T-helper 2 cell treated with Interferon-gamma antibody and Interleukin-4, amounts not matched to agents 5 μg/mL and 100 μg/mL, for 36 hours (primary cell): Measurements from ENCODE around the gene ZNF490.
"Not testable (repeated sequence)": the region's sequence is repeated elsewhere in the genome, so short reads cannot be mapped to it uniquely, and the experiment has no call there.

Experiments used
- DNase-seq: peaks from one replicate; pipeline ENCODE4 v3.0.0; 2021; ENCODE audit warnings: low spot score
- H3K27ac Mint-ChIP-seq: one replicate; pipeline ENCODE4 v1.8.0; 2021; ENCODE audit warnings: mild to moderate bottlenecking, mixed read lengths
- H3K27me3 Mint-ChIP-seq: one replicate; pipeline ENCODE4 v1.8.0; 2021; ENCODE audit warnings: low read depth, mixed read lengths
- H3K36me3 Mint-ChIP-seq: one replicate; pipeline ENCODE4 v1.8.0; 2021; ENCODE audit warnings: low read depth, mixed read lengths
- H3K4me1 Mint-ChIP-seq: one replicate; pipeline ENCODE4 v1.8.0; 2021; ENCODE audit warnings: low read depth, mixed read lengths
- H3K4me3 Mint-ChIP-seq: one replicate; pipeline ENCODE4 v1.8.0; 2022; ENCODE audit warnings: mild to moderate bottlenecking, moderate library complexity, mixed read lengths
- H3K9me3 Mint-ChIP-seq: one replicate; pipeline ENCODE4 v1.8.0; 2021; ENCODE audit warnings: mixed read lengths

Gene ZNF490

DNA sequence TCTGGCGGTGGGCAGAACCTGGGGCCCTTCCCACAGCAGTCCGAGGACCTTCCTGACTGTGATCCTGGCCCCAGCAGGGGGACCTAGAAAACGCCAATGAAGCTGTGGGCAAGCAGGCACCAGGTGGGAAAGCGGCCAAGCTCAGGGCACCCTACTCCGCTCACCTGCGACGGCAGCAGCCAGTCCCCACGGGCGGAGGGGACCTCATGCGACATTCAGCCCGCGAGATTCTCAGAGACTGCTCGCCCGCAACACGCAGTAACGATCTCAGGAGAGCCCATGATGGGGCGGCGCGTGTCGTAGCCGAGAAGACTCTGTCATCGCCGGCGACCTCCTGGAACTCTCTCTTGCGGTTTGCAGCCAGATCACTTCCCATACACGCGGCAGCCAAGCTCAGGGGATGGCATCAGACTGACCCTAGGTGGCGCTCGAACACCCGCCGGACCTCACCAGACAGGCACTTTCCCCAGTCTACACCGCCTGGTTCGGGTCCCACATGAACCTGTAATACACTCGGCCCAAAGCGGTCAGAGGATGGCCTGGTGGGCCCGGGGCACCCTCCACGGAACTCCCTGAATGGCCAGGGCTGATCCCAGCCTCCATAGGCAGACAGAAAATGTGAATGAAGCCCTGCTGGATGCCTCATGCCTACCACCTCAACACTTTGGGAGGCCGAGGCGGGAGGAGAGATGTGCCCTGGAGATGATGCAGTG lies 29.4 kb upstream of the ZNF490 start:
- peak overlapping the region; percentile 60 for H3K27ac Mint-ChIP-seq
- peaks cover 8% of the 10 kb centered on the region for H3K4me1 Mint-ChIP-seq
- peak; percentile 85 for DNase-seq
- peaks cover 13% of the 10 kb centered on the region for H3K36me3 Mint-ChIP-seq
- H3K9me3 Mint-ChIP-seq: no peaks in the 10 kb centered on the region
- no peaks in the 10 kb centered on the region for H3K27me3 Mint-ChIP-seq
- peak overlapping the region; percentile 63 for H3K4me3 Mint-ChIP-seq

DNA sequence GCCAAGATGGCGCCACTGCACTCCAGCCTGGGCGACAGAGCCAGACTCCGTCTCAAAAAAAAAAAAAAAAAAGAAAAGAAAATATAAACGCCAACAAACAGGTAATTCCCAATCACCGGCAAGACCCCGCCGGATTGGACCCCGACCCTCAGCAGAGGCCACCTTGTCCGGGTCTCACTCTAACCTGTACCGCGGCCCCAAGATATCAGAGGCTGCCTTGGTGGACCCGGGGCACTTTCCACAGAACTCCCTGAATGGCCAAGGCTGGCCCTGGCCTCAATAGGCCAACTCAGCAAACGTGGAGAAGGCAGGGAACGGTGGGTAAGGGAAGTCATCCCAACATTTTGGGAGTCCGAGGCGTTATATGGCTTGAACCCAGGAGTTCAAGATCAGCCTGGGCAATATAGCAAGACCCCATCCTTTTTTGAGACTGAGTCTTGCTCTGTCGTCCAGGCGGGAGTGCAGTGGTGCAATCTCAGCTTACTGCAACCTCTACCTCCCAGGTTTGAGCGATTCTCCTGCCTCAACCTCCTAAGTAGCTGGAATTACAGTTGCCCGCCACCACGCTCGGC lies 28.1 kb upstream of the ZNF490 start:
- DNase-seq: no peak
- Mint-ChIP-seq H3K4me3 (no peak overlapping the region), H3K27me3 (no peaks in the 10 kb centered on the region), H3K4me1 (peaks cover 8% of the 10 kb centered on the region), H3K9me3 (no peaks in the 10 kb centered on the region), H3K36me3 (peaks cover 19% of the 10 kb centered on the region), H3K27ac (no peak overlapping the region)

DNA sequence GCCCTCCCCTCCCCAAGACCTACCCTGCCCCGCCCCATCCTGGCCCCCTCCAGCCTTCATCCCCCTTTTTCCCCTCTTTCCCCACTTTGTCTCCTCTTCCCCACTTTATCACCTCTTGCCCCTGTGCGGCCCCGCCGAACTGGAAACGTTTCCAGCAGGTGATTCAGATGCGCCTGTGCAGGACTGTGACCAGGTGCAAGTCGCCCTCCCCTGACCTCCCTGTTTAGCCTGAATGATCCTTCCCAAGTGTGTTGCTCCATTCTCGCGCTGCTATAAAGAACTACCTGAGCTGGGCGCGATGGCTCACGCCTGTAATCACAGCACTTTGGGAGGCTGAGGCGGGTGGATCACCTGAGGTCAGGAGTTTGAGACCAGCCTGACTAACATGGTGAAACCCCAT lies 26.0 kb upstream of the ZNF490 start:
- Mint-ChIP-seq H3K36me3 (peaks cover 27% of the 10 kb centered on the region), H3K4me3 (no peak overlapping the region), H3K4me1 (peaks cover 8% of the 10 kb centered on the region), H3K9me3 (no peaks in the 10 kb centered on the region), H3K27ac (no peak overlapping the region), H3K27me3 (no peaks in the 10 kb centered on the region)
- DNase-seq: no peak

DNA sequence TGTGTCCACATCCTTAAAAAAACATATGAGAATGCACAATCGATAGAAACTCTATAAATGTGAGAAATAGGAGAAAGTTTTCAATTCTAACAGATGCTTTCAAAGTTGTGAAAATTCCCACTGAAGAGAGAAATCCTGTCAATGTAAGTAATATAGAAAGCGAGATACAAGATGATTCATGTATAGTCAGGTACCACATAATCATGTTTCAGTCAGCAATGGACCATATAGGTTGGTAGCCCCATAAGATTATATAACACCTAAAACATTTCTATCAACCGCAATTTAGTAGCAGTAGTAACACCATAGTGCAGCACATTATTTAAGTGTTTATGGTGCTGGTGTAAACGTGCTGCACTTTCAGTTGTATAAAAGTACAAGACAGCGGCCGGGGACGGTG lies 18.6 kb upstream of the ZNF490 start:
- Mint-ChIP-seq H3K4me3 (no peak overlapping the region), H3K36me3 (peaks cover 80% of the 10 kb centered on the region), H3K9me3 (peaks cover 28% of the 10 kb centered on the region), H3K27ac (no peak overlapping the region), H3K27me3 (no peaks in the 10 kb centered on the region), H3K4me1 (no peaks in the 10 kb centered on the region)
- DNase-seq: no peak

DNA sequence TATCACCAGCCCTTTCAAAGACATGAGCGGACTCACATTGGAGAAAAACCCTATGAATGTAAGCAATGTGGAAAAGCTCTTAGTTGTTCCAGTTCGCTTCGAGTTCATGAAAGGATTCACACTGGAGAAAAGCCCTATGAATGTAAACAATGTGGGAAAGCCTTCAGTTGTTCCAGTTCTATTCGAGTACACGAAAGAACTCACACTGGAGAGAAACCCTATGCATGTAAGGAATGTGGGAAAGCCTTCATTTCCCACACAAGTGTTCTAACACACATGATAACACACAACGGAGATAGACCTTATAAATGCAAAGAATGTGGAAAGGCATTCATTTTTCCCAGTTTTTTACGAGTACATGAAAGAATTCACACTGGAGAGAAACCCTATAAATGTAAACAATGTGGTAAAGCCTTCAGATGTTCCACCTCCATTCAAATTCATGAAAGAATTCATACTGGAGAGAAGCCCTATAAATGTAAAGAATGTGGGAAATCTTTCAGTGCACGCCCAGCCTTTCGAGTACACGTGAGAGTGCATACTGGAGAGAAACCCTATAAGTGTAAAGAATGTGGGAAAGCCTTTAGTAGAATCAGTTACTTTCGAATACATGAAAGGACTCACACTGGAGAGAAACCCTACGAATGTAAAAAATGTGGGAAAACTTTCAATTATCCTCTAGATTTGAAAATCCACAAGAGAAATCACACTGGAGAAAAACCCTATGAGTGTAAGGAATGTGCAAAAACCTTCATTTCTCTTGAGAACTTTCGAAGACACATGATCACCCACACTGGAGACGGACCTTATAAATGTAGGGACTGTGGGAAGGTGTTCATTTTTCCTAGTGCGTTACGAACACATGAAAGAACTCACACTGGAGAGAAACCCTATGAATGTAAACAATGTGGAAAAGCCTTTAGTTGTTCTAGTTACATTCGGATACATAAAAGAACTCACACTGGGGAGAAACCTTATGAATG lies 17.7 kb upstream of the ZNF490 start:
- no peaks in the 10 kb centered on the region for H3K27me3 Mint-ChIP-seq
- H3K4me1 Mint-ChIP-seq: no peaks in the 10 kb centered on the region
- H3K27ac Mint-ChIP-seq: no peak overlapping the region
- no peak for DNase-seq
- H3K9me3 Mint-ChIP-seq: peaks cover 28% of the 10 kb centered on the region
- H3K4me3 Mint-ChIP-seq: no peak overlapping the region
- H3K36me3 Mint-ChIP-seq: peaks cover 76% of the 10 kb centered on the region

DNA sequence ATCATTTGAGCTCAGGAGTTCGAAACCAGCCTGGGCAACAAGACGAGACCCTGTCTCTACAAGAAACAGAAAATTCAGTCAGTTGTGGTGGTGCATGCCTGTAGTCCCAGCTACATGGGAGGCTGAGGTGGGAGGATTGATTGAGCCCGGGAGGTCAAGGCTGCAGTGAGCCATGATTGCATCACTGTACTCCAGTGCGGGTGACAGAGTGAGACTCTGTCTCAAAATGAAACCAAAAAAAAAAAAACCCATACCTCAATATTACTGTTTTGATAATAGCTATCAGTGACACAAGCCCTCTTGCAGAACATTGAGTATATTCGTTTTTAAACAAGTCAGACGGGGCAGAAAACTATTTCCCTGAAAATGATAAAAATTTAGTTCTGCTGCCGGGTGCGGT lies 16.3 kb upstream of the ZNF490 start:
- Mint-ChIP-seq H3K4me3 (no peak overlapping the region), H3K27ac (no peak overlapping the region), H3K27me3 (no peaks in the 10 kb centered on the region), H3K9me3 (peaks cover 28% of the 10 kb centered on the region), H3K4me1 (no peaks in the 10 kb centered on the region), H3K36me3 (peaks cover 80% of the 10 kb centered on the region)
- no peak for DNase-seq

DNA sequence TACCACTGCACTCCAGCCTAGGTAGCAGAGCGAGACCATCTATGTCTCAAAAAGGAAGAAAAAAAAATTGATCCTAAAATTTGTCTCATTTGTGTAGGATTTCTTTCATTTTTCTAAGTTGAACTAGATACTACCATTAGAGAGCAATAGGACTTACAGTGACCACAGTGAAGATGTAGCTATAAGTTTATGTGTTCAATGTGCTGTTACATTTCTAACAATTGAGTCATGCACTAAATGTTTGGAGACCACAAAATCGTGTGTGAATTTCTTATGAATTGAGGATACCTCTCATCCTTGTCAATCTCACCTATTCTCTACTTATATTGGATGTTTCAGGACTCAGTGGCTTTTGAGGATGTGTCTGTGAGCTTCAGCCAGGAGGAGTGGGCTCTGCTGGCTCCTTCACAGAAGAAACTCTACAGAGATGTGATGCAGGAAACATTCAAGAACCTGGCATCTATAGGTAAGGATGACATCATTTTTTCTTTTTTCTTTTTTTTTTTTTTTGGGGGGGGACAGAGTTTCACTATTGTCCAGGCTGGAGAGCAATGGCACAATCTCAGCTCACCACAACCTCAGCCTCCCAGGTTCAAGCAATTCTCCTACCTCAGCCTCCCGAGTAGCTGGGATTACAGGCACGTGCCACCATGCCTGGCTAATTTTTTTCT lies 12.9 kb upstream of the ZNF490 start:
- H3K36me3 Mint-ChIP-seq: peaks cover 68% of the 10 kb centered on the region
- H3K9me3 Mint-ChIP-seq: peaks cover 22% of the 10 kb centered on the region
- H3K27ac Mint-ChIP-seq: no peak overlapping the region
- H3K27me3 Mint-ChIP-seq: no peaks in the 10 kb centered on the region
- DNase-seq: no peak
- H3K4me1 Mint-ChIP-seq: peaks cover 4% of the 10 kb centered on the region
- no peak overlapping the region for H3K4me3 Mint-ChIP-seq

DNA sequence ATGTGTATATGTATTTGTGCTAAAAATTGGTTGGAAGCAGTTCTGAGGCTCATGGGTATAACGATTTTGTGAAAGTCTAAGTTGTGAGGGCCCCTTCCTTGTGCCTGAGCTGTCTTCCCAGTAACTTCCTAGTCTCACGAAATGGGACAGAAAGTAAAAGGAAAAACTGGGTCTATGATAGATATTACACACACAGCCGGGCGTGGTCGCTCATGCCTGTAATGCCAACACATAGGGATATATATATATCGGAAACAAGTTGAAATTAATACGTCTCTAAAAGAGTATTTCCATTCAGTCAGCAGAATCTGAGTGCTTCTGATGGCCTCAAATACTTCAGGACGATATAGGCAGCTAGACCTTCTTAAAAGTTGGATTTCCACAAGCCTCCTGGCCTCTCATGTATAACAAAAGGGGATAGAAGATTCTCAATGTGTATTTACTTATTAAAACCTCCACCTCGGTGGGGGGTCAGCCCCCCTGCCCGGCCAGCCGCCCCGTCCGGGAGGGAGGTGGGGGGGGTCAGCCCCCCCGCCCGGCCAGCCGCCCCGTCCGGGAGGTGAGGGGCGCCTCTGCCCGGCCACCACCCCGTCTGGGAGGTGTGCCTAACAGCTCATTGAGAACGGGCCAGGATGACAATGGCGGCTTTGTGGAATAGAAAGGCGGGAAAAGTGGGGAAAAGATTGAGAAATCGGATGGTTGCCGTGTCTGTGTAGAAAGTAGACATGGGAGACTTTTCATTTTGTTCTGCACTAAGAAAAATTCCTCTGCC lies 10.8 kb upstream of the ZNF490 start:
- H3K4me3 Mint-ChIP-seq, DNase-seq, H3K27me3 Mint-ChIP-seq, H3K27ac Mint-ChIP-seq, H3K4me1 Mint-ChIP-seq, H3K9me3 Mint-ChIP-seq: not testable (repeated sequence)
- H3K36me3 Mint-ChIP-seq: peaks cover 62% of the 10 kb centered on the region

DNA sequence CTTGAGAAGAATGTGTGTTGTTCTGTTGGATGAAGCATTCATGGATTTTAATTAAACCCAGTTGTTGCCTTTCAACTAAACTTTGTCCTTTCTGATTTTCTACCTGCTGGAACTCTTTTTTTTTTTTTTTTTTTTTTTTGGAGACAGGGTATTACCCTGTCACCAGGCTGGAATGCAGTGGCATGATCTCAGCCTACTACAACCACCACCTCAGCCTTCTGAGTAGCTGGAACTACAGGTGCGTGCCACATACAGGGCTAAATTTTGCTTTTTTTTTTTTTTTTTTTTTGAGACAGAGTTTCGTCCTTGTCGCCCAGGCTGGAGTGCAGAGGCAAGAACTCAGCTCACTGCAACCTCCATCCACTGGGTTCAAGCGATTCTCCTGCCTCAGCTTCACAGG lies 7.0 kb upstream of the ZNF490 start:
- Mint-ChIP-seq H3K27ac (no peak overlapping the region), H3K4me3 (no peak overlapping the region), H3K9me3 (peaks cover 9% of the 10 kb centered on the region), H3K4me1 (peaks cover 22% of the 10 kb centered on the region), H3K36me3 (peaks cover 60% of the 10 kb centered on the region), H3K27me3 (no peaks in the 10 kb centered on the region)
- DNase-seq: no peak

DNA sequence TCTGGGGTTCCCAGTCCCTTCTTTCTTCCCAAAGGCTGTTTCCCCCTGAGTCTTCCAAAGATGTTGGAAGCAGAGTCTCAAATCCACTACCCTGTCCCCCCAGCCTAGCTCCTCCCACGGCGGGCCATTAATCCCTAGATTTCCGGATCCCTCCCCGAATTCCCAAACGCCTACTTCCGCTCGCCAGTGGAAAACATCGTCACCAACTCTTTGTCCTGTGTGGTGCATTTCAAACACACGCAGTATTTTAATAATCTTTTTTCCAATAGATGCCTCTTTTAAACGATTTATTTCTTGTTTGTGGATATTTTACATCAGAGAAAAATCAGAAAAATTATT lies 717 bp upstream of the ZNF490 start:
- Mint-ChIP-seq H3K4me1 (peaks cover 22% of the 10 kb centered on the region), H3K36me3 (peaks cover 36% of the 10 kb centered on the region), H3K27me3 (no peaks in the 10 kb centered on the region), H3K4me3 (peak overlapping the region; percentile 100), H3K27ac (peak overlapping the region; percentile 99), H3K9me3 (no peaks in the 10 kb centered on the region)
- no peak for DNase-seq

DNA sequence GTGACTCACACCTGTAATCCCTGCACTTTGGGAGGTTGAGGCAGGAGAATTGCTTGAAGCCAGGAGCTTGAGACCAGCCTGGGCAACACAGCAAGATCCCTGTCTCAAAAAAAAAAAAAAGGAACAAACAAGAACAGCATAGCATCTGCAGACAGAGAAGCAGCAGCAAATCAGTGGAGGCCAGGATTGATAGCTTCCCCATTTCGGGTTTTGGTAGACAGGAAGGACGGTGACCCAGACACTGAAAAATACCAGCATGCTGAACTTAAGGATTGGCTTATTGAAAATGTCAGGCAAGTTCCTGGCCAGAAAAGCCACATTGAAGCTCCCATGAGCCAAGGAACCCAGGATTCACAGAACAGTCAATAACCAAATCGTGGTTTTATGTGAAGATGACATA lies 3.0 kb downstream of the ZNF490 start:
- peaks cover 12% of the 10 kb centered on the region for H3K4me1 Mint-ChIP-seq
- H3K9me3 Mint-ChIP-seq: no peaks in the 10 kb centered on the region
- no peak for DNase-seq
- no peak overlapping the region for H3K4me3 Mint-ChIP-seq
- no peak overlapping the region for H3K27ac Mint-ChIP-seq
- H3K36me3 Mint-ChIP-seq: peaks cover 21% of the 10 kb centered on the region
- no peaks in the 10 kb centered on the region for H3K27me3 Mint-ChIP-seq

DNA sequence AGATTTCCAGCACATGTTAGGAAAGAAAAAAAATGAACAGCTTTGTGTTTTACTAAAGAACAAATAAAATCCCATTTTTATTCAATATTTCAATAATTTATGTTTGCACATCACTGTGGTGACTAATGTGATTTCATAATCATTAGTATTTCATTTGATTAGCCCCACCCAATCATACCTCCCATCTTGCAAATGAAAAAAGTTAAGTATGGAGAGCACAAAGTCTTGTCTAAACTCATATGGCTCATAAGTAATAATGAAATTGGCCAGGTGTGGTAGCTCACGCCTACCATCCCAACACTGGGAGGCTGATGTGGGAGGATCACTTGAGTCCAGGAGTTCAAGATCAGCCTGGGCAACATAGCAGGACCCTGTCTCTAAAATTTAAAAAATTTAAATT lies 3.8 kb downstream of the ZNF490 start:
- Mint-ChIP-seq H3K4me1 (peaks cover 12% of the 10 kb centered on the region), H3K36me3 (peaks cover 24% of the 10 kb centered on the region), H3K9me3 (no peaks in the 10 kb centered on the region), H3K4me3 (no peak overlapping the region), H3K27ac (no peak overlapping the region), H3K27me3 (no peaks in the 10 kb centered on the region)
- no peak for DNase-seq

DNA sequence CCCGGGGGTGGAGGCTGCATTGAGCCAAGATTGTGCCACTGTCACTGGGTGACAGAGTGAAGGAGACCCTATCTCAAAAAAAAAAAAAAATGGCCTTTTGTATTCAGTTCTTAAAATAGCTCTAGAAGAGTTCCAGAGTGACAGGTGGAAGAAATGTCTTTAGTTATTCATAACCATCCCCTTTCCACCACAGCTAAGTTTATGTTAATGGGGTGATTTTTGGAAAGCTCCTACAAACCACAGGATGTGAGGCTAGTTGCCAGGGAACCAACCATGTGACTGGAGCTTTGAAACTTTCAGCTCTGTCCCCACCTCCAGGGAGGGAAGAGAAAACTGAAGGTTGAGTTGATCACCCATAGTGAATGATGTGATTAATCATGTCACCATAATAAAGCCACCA lies 6.9 kb downstream of the ZNF490 start:
- Mint-ChIP-seq H3K27me3 (no peaks in the 10 kb centered on the region), H3K4me1 (peaks cover 7% of the 10 kb centered on the region), H3K27ac (peak overlapping the region; percentile 57), H3K9me3 (no peaks in the 10 kb centered on the region), H3K4me3 (no peak overlapping the region), H3K36me3 (peaks cover 29% of the 10 kb centered on the region)
- DNase-seq: peak; percentile 62
